Activated T-helper 1 cell treated with anti-CD3 and anti-CD28 coated beads, Interleukin-12 subunit alpha, Interleukin-12 subunit beta, Interleukin-2, Interleukin-4 antibody, amounts not matched to agents 30 ng/mL and 10 ng/mL and 1 ng/mL, durations not matched to agents 14 hours and 24 hours and 36 hours (primary cell): ENCODE measurements around the gene ZNF628. TPM values are rescaled to one million over a fixed set of nuclear protein-coding genes. Genes with fewer than 3 reads are reported as not detected.

ENCODE experiments used
- DNase-seq: peaks from one replicate; pipeline ENCODE4 v3.0.0; 2021; ENCODE audit warnings: low spot score
- H3K27ac Mint-ChIP-seq: one replicate; pipeline ENCODE4 v1.8.0; 2021; ENCODE audit warnings: mild to moderate bottlenecking, mixed read lengths
- H3K27me3 Mint-ChIP-seq: one replicate; pipeline ENCODE4 v1.8.0; 2022; ENCODE audit warnings: mild to moderate bottlenecking, moderate library complexity, mixed read lengths; ENCODE audit not compliant: insufficient read depth
- H3K36me3 Mint-ChIP-seq: one replicate; pipeline ENCODE4 v1.8.0; 2021; ENCODE audit warnings: low read depth, mixed read lengths
- H3K4me1 Mint-ChIP-seq: one replicate; pipeline ENCODE4 v1.8.0; 2021; ENCODE audit warnings: low read depth, mixed read lengths
- H3K4me3 Mint-ChIP-seq: one replicate; pipeline ENCODE4 v1.8.0; 2021; ENCODE audit warnings: mild to moderate bottlenecking, moderate library complexity, mixed read lengths
- H3K9me3 Mint-ChIP-seq: one replicate; pipeline ENCODE4 v1.8.0; 2021; ENCODE audit warnings: mixed read lengths
- intact Hi-C: fragments of 100-400 bp; cut with micrococcal nuclease; formaldehyde crosslinking; loops from one replicate; pipeline ENCODE4 v1.15.1; 2024
- total RNA-seq: library from RNA; stranded (reverse); gene quantifications from 2 replicates; pipeline ENCODE4 v1.2.3, GENCODE V29; 2022

Gene ZNF628
- total RNA-seq, 1 donor from 2014 or later: 7.6 TPM

- DNase-seq: no peak
- H3K4me3 Mint-ChIP-seq: no peak overlapping the region
- H3K9me3 Mint-ChIP-seq: no peaks in the 10 kb centered on the region
- H3K36me3 Mint-ChIP-seq: no peaks in the 10 kb centered on the region
- H3K27me3 Mint-ChIP-seq: peaks cover 4% of the 10 kb centered on the region
- H3K27ac Mint-ChIP-seq: no peak overlapping the region
- intact Hi-C loops: no loop called here
- peaks cover 10% of the 10 kb centered on the region for H3K4me1 Mint-ChIP-seq
Measured at GRCh38 chr19:55463583-55464031, 12.8 kb upstream of the ZNF628 start.

- no peak for DNase-seq
- Mint-ChIP-seq H3K4me1 (peaks cover 10% of the 10 kb centered on the region), H3K4me3 (no peak overlapping the region), H3K27ac (no peak overlapping the region), H3K27me3 (peaks cover 4% of the 10 kb centered on the region), H3K9me3 (no peaks in the 10 kb centered on the region), H3K36me3 (no peaks in the 10 kb centered on the region)
- intact Hi-C loops: no loop called here
Measured at GRCh38 chr19:55464039-55464661, 12.3 kb upstream of the ZNF628 start.

- no peak for DNase-seq
- no peaks in the 10 kb centered on the region for H3K36me3 Mint-ChIP-seq
- H3K27ac Mint-ChIP-seq: no peak within 1 kb of the TSS
- no peak within 1 kb of the TSS for H3K4me3 Mint-ChIP-seq
- intact Hi-C loops: no loop called here
- H3K9me3 Mint-ChIP-seq: no peaks in the 10 kb centered on the region
- peaks cover 4% of the 10 kb centered on the region for H3K27me3 Mint-ChIP-seq
- H3K4me1 Mint-ChIP-seq: peaks cover 10% of the 10 kb centered on the region
Measured at GRCh38 chr19:55464662-55465054, 11.8 kb upstream of the ZNF628 start, which contains the start of gene C19orf85. Gene C19orf85, minus strand, starts transcription at chr19:55464751. Its CDS starts 197 bp downstream, at chr19:55464554.

- Mint-ChIP-seq H3K27ac (no peak overlapping the region), H3K4me3 (no peak overlapping the region), H3K36me3 (no peaks in the 10 kb centered on the region), H3K4me1 (peaks cover 10% of the 10 kb centered on the region), H3K9me3 (no peaks in the 10 kb centered on the region), H3K27me3 (peaks cover 4% of the 10 kb centered on the region)
- intact Hi-C loops: no loop called here
- no peak for DNase-seq
Measured at GRCh38 chr19:55465460-55466240, 10.8 kb upstream of the ZNF628 start.

GRCh38 chr19:55466241-55466614 is 10.2 kb upstream of the ZNF628 start:
- DNase-seq: no peak
- peaks cover 2% of the 10 kb centered on the region for H3K27me3 Mint-ChIP-seq
- no peak overlapping the region for H3K27ac Mint-ChIP-seq
- H3K36me3 Mint-ChIP-seq: no peaks in the 10 kb centered on the region
- H3K4me3 Mint-ChIP-seq: no peak overlapping the region
- intact Hi-C loops: no loop called here
- peaks cover 10% of the 10 kb centered on the region for H3K4me1 Mint-ChIP-seq
- no peaks in the 10 kb centered on the region for H3K9me3 Mint-ChIP-seq

- peaks cover 2% of the 10 kb centered on the region for H3K27me3 Mint-ChIP-seq
- intact Hi-C loops: loop anchor here (1.0 kb wide), 2 partner anchors 9 to 37 kb away; partner anchors contain the start of gene ZNF628
Measured at GRCh38 chr19:55467236-55468053, 9.0 kb upstream of the ZNF628 start.

GRCh38 chr19:55468054-55468393 is 8.4 kb upstream of the ZNF628 start:
- Mint-ChIP-seq H3K4me3 (no peak overlapping the region), H3K27me3 (peaks cover 2% of the 10 kb centered on the region), H3K9me3 (no peaks in the 10 kb centered on the region), H3K27ac (no peak overlapping the region), H3K4me1 (peaks cover 5% of the 10 kb centered on the region), H3K36me3 (no peaks in the 10 kb centered on the region)
- intact Hi-C loops: no loop called here
- DNase-seq: no peak

More at GRCh38 chr19:55467236-55468053, 9.0 kb upstream of the ZNF628 start:
- DNase-seq: peak; percentile 62
- Mint-ChIP-seq H3K36me3 (no peaks in the 10 kb centered on the region), H3K4me1 (peaks cover 5% of the 10 kb centered on the region), H3K4me3 (no peak overlapping the region), H3K27ac (no peak overlapping the region), H3K9me3 (no peaks in the 10 kb centered on the region)

GRCh38 chr19:55471266-55471665 is 5.2 kb upstream of the ZNF628 start:
- H3K27me3 Mint-ChIP-seq: peaks cover 4% of the 10 kb centered on the region
- no peak overlapping the region for H3K4me3 Mint-ChIP-seq
- H3K36me3 Mint-ChIP-seq: no peaks in the 10 kb centered on the region
- no peaks in the 10 kb centered on the region for H3K9me3 Mint-ChIP-seq
- peaks cover 5% of the 10 kb centered on the region for H3K4me1 Mint-ChIP-seq
- H3K27ac Mint-ChIP-seq: no peak overlapping the region
- intact Hi-C loops: no loop called here
- DNase-seq: no peak

- H3K9me3 Mint-ChIP-seq: no peaks in the 10 kb centered on the region
- H3K27me3 Mint-ChIP-seq: peaks cover 4% of the 10 kb centered on the region
- H3K4me3 Mint-ChIP-seq: no peak overlapping the region
- H3K4me1 Mint-ChIP-seq: peaks cover 5% of the 10 kb centered on the region
- H3K36me3 Mint-ChIP-seq: no peaks in the 10 kb centered on the region
- intact Hi-C loops: no loop called here
- DNase-seq: no peak
- no peak overlapping the region for H3K27ac Mint-ChIP-seq
Measured at GRCh38 chr19:55472463-55472862, 4.0 kb upstream of the ZNF628 start.

GRCh38 chr19:55473225-55474012 is 3.0 kb upstream of the ZNF628 start:
- Mint-ChIP-seq H3K4me1 (peaks cover 9% of the 10 kb centered on the region), H3K4me3 (no peak overlapping the region)
- intact Hi-C loops: loop anchor here (1.0 kb wide), 1 partner anchor 225 kb away; no protein-coding TSS in a partner anchor

GRCh38 chr19:55474269-55475265 is 1.9 kb upstream of the ZNF628 start:
- H3K36me3 Mint-ChIP-seq: no peaks in the 10 kb centered on the region
- no peak overlapping the region for H3K4me3 Mint-ChIP-seq
- H3K27ac Mint-ChIP-seq: no peak overlapping the region
- peaks cover 18% of the 10 kb centered on the region for H3K4me1 Mint-ChIP-seq
- peaks cover 2% of the 10 kb centered on the region for H3K27me3 Mint-ChIP-seq
- intact Hi-C loops: loop anchor here (1.0 to 5.0 kb wide), 2 partner anchors 226 to 1093 kb away; partner anchors contain the start of gene ZNF470
- no peaks in the 10 kb centered on the region for H3K9me3 Mint-ChIP-seq
- no peak for DNase-seq

More at GRCh38 chr19:55473225-55474012, 3.0 kb upstream of the ZNF628 start:
- H3K9me3 Mint-ChIP-seq: no peaks in the 10 kb centered on the region
- no peak for DNase-seq
- H3K27me3 Mint-ChIP-seq: peaks cover 2% of the 10 kb centered on the region
- H3K36me3 Mint-ChIP-seq: no peaks in the 10 kb centered on the region
- no peak overlapping the region for H3K27ac Mint-ChIP-seq
